Sigmoid colon (tissue), 7 donors: ENCODE measurements around the gene SULT2B1. TPM values are rescaled to one million over a fixed set of nuclear protein-coding genes. Genes with fewer than 3 reads are reported as not detected.
"Not testable (repeated sequence)": the region's sequence is repeated elsewhere in the genome, so short reads cannot be mapped to it uniquely, and the experiment has no call there.

Experiments
- DNase-seq: peaks from one replicate; pipeline ENCODE4 v3.0.0-alpha.2; 2019
- H3K27ac ChIP-seq, 4 donors: fragments of 200-600 bp; sonication (generic); one replicate each; pipeline ENCODE4 v1.5.1; 2016 to 2019; ENCODE audit warnings: mild to moderate bottlenecking in 1 of 4
- H3K27me3 ChIP-seq, 3 donors: fragments of 200-600 bp; sonication (generic); one replicate each; pipeline ENCODE4 v1.5.1; 2019; ENCODE audit warnings: mild to moderate bottlenecking in 1 of 3
- H3K36me3 ChIP-seq, 4 donors: fragments of 200-600 bp; sonication (generic); one replicate each; pipeline ENCODE4 v1.5.1; 2016 to 2019
- H3K4me1 ChIP-seq, 4 donors: fragments of 200-600 bp; sonication (generic); one replicate each; pipeline ENCODE4 v1.5.1; 2017 to 2019
- H3K4me3 ChIP-seq, 4 donors: fragments of 200-600 bp; sonication (generic); one replicate each; pipeline ENCODE4 v1.5.1; 2017 to 2019; ENCODE audit warnings: mild to moderate bottlenecking in 2 of 4, moderate library complexity in 1 of 4
- H3K9me3 ChIP-seq, 4 donors: fragments of 200-600 bp in 3 of 4; sonication (generic) in 3 of 4; one replicate each; pipeline versions ENCODE4 v1.5.1 to v1.6.1; 2013 to 2019
- CTCF ChIP-seq, 4 experiments: fragments of 450-650 bp in 3 of 4; fragments of 200-600 bp in 1 of 4; IDR thresholded peaks; one replicate each; pipeline ENCODE4 v1.5.1; 2016 to 2019; ENCODE audit warnings: antibody characterized with exemption in 4 of 4, mild to moderate bottlenecking in 3 of 4, moderate library complexity in 2 of 4
- EP300 ChIP-seq, 4 donors: sonication (generic); formaldehyde crosslinking; IDR thresholded peaks; one replicate each; pipeline ENCODE4 v1.6.1; 2017; ENCODE audit warnings: antibody characterized with exemption in 4 of 4
- POLR2A ChIP-seq, 2 donors: fragments of 450-650 bp; IDR thresholded peaks; one replicate each; pipeline ENCODE4 v1.6.1; 2016; ENCODE audit warnings: antibody characterized with exemption in 2 of 2, mild to moderate bottlenecking in 2 of 2, moderate library complexity in 2 of 2
- POLR2AphosphoS5 ChIP-seq, 4 donors: sonication (generic); formaldehyde crosslinking; IDR thresholded peaks; one replicate each; pipeline ENCODE4 v1.6.1; 2017; ENCODE audit warnings: antibody characterized with exemption in 4 of 4
- WGBS, 2 donors: extraction: QIAGEN DNeasy Blood & Tissue Kit; methylation state at CpG; one replicate each; pipeline ENCODE4 v1.1.7; 2013; 5-methylcytosine and 5-hydroxymethylcytosine counted together
- intact Hi-C: fragments of 100-400 bp; cut with DNase I; formaldehyde crosslinking; loops from one replicate; pipeline ENCODE4 v1.15.1; 2023
- polyA plus RNA-seq, 3 donors: library from polyadenylated mRNA; stranded (reverse); fragments of 200-250 nt; gene quantifications; one replicate each; pipeline ENCODE4 v1.2.3, GENCODE V29; 2013
- total RNA-seq, 4 donors: library from RNA; depleted of rRNA; stranded (reverse); fragments of >200 nt; gene quantifications; one replicate each; pipeline ENCODE4 v1.1.0, GENCODE V29; 2016
- donor health status: healthy with polysubstance abuse.
- donor health status: Bipolar disorder and iron deficiency.
- donor health status: healthy.

The SULT2B1 gene
- total and polyA plus RNA-seq, 7 donors = 0.82 to 2.8 (median 1.8) TPM; not detected in 3

GRCh38 chr19:48516536-48516935 is 35.4 kb upstream of the SULT2B1 start:
- no peak for TF ChIP-seq POLR2A (IDR thresholded peaks at IDR 0.05)
- intact Hi-C loops = no loop called here
- H3K4me1 ChIP-seq = peaks cover 0 to 10% (median 7%) of the 10 kb centered on the region in 4 donors
- WGBS, 2 donors = 32 to 77% methylated on average over 8 of the region's 8 CpGs
- H3K36me3 ChIP-seq = no peaks in the 10 kb centered on the region
- H3K27ac ChIP-seq = no peak overlapping the region
- peaks cover 8 to 28% (median 27%) of the 10 kb centered on the region in 3 donors for H3K27me3 ChIP-seq
- no peaks in the 10 kb centered on the region for H3K9me3 ChIP-seq
- H3K4me3 ChIP-seq = no peak overlapping the region
- no peak for DNase-seq

DNA sequence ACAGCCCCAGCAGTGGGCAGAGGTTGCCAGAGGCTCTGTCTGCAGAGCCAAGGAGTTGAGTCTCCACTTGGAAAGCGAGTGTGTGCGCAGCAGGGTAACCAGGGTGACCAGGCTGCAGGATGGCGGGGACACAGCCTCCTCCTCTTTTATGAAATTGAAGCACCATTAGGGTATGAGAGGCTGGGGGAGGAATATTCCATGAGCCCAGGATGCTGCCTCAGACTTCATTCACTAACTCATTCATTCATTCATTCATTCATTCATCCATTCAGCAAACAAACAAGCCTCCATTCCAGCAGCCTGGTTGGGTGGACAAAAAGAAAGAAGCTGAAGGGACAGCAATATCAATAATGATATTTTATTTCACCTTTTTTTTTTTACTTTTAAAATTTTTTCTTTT is 33.8 kb upstream of the SULT2B1 start:
- H3K4me3 ChIP-seq = no peak overlapping the region
- H3K9me3 ChIP-seq = no peaks in the 10 kb centered on the region
- 45 to 73% methylated on average over 3 of the region's 3 CpGs for WGBS, 2 donors
- TF ChIP-seq POLR2AphosphoS5 (IDR thresholded peaks at IDR 0.05) = no peak
- TF ChIP-seq EP300 (IDR thresholded peaks at IDR 0.05) = no peak
- TF ChIP-seq POLR2A (IDR thresholded peaks at IDR 0.05) = no peak
- no peak for TF ChIP-seq CTCF (IDR thresholded peaks at IDR 0.05)
- DNase-seq = no peak
- H3K27me3 ChIP-seq = peaks cover 0 to 11% (median 11%) of the 10 kb centered on the region in 3 donors
- intact Hi-C loops = no loop called here
- H3K27ac ChIP-seq = no peak overlapping the region
- no peaks in the 10 kb centered on the region for H3K36me3 ChIP-seq
- H3K4me1 ChIP-seq = peaks cover 0 to 9% (median 6%) of the 10 kb centered on the region in 4 donors

- WGBS, 2 donors = 45 to 84% methylated on average over 4 of the region's 4 CpGs
Observed at GRCh38 chr19:48519426-48519825, 32.5 kb upstream of the SULT2B1 start.

DNA sequence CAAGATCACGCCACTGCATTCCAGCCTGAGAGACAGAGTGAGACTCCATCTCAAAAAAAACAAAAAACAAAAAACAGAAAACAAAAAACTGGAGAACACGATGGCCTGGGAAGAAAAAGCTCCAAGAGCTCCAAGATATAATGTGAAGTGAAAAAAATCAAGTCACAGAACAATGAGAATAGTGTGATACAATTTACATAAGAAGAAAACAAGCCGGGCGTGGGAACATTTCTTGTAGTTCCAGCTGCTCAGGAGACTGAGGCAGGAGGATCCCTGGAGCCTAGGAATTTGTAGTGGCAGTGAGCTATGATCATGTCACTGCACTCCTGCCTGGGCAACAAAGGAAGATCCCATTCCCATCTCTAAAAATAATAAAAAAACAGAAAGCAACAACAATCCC is 31.8 kb upstream of the SULT2B1 start:
- H3K36me3 ChIP-seq = no peaks in the 10 kb centered on the region
- no peak for DNase-seq
- intact Hi-C loops = no loop called here
- no peaks in the 10 kb centered on the region for H3K27me3 ChIP-seq
- WGBS, 2 donors = 30 to 76% methylated on average over 4 of the region's 4 CpGs
- H3K4me3 ChIP-seq = no peak overlapping the region
- no peak overlapping the region for H3K27ac ChIP-seq
- peaks cover 0 to 7% (median 0%) of the 10 kb centered on the region in 4 donors for H3K9me3 ChIP-seq
- no peaks in the 10 kb centered on the region for H3K4me1 ChIP-seq
- TF ChIP-seq POLR2A (IDR thresholded peaks at IDR 0.05) = no peak

More at GRCh38 chr19:48519426-48519825, 32.5 kb upstream of the SULT2B1 start:
- H3K36me3 ChIP-seq, H3K9me3 ChIP-seq, H3K27me3 ChIP-seq, H3K27ac ChIP-seq, DNase-seq, H3K4me1 ChIP-seq, intact Hi-C loops, H3K4me3 ChIP-seq: not testable (repeated sequence)

DNA sequence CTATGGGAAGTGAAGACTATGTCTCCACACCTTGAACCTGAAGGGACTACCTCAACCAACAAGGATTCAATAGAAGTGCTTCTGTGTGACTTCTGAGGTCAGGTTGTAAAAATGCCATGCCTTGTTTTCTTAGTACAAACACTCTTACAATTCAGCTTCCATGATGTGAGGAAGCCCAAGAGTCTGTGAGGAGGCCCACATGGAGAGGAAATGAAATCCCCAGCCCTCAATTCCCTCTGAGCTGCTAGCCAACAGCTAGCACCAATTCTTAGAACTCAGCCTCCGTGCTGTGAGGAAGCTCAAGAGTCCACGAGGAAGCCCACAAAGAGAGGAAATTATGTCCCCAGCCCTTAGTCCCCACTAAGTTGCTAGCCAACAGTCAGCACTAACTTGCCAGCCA is 27.8 kb upstream of the SULT2B1 start:
- Histone ChIP-seq H3K9me3 (peaks cover 3 to 20% (median 14%) of the 10 kb centered on the region in 4 donors), H3K36me3 (no peaks in the 10 kb centered on the region), H3K4me3 (no peak overlapping the region), H3K27me3 (no peaks in the 10 kb centered on the region), H3K27ac (no peak overlapping the region), H3K4me1 (no peaks in the 10 kb centered on the region)
- WGBS, 2 donors = 89 to 97% methylated on average over 2 of the region's 2 CpGs
- intact Hi-C loops = no loop called here
- DNase-seq = no peak
- TF ChIP-seq CTCF (IDR thresholded peaks at IDR 0.05) = no peak
- no peak for TF ChIP-seq POLR2A (IDR thresholded peaks at IDR 0.05)
- no peak for TF ChIP-seq POLR2AphosphoS5 (IDR thresholded peaks at IDR 0.05)
- TF ChIP-seq EP300 (IDR thresholded peaks at IDR 0.05) = no peak

GRCh38 chr19:48524732-48525131 is 27.2 kb upstream of the SULT2B1 start:
- intact Hi-C loops = no loop called here
- Histone ChIP-seq H3K36me3 (no peaks in the 10 kb centered on the region), H3K9me3 (peaks cover 3 to 21% (median 15%) of the 10 kb centered on the region in 4 donors), H3K4me1 (no peaks in the 10 kb centered on the region), H3K27me3 (no peaks in the 10 kb centered on the region), H3K27ac (no peak overlapping the region), H3K4me3 (no peak overlapping the region)
- WGBS, 2 donors = 96 to 97% methylated on average over 5 of the region's 5 CpGs
- DNase-seq = no peak
- TF ChIP-seq POLR2AphosphoS5 (IDR thresholded peaks at IDR 0.05) (no peak), POLR2A (IDR thresholded peaks at IDR 0.05) (no peak), CTCF (IDR thresholded peaks at IDR 0.05) (no peak), EP300 (IDR thresholded peaks at IDR 0.05) (no peak)
